ENCODE results near the gene CYP27A1.

The CYP27A1 gene

GRCh38 chr2:218773881-218774280 is 8.1 kb upstream of the CYP27A1 start:
- DNase-seq (ENCODE audit: low read depth in 2 of 2) = no peak

GRCh38 chr2:218776488-218776887 is 5.5 kb upstream of the CYP27A1 start:
- DNase-seq (ENCODE audit: low read depth in 2 of 2) = no peak

GRCh38 chr2:218777276-218777990 is 4.5 kb upstream of the CYP27A1 start:
- no peak for DNase-seq (ENCODE audit: low read depth in 2 of 2)

GRCh38 chr2:218780046-218780445 is 1.9 kb upstream of the CYP27A1 start:
- no peak for DNase-seq (ENCODE audit: low read depth in 2 of 2)

- DNase-seq (ENCODE audit: low read depth in 2 of 2) = no peak
Observed at GRCh38 chr2:218780851-218781690, 876 bp upstream of the CYP27A1 start.

- DNase-seq (ENCODE audit: low read depth in 2 of 2) = no peak
Observed at GRCh38 chr2:218782528-218782844, 539 bp downstream of the CYP27A1 start.

GRCh38 chr2:218783688-218784087 is 1.7 kb downstream of the CYP27A1 start:
- no peak for DNase-seq (ENCODE audit: low read depth in 2 of 2)

- DNase-seq (ENCODE audit: low read depth in 2 of 2) = no peak
Observed at GRCh38 chr2:218785103-218785502, 3.2 kb downstream of the CYP27A1 start.

GRCh38 chr2:218786133-218786532 is 4.2 kb downstream of the CYP27A1 start:
- no peak for DNase-seq (ENCODE audit: low read depth in 2 of 2)

GRCh38 chr2:218788529-218789255 is 6.7 kb downstream of the CYP27A1 start:
- no peak for DNase-seq (ENCODE audit: low read depth in 2 of 2)

- no peak for DNase-seq (ENCODE audit: low read depth in 2 of 2)
Observed at GRCh38 chr2:218792433-218792832, 10.5 kb downstream of the CYP27A1 start.

GRCh38 chr2:218796691-218797090 is 14.7 kb downstream of the CYP27A1 start:
- no peak for DNase-seq (ENCODE audit: low read depth in 2 of 2)

GRCh38 chr2:218798767-218799504 is 17.0 kb downstream of the CYP27A1 start:
- DNase-seq (ENCODE audit: low read depth in 2 of 2) = no peak

- no peak for DNase-seq (ENCODE audit: low read depth in 2 of 2)
Observed at GRCh38 chr2:218799990-218800389, 18.0 kb downstream of the CYP27A1 start.

- DNase-seq (ENCODE audit: low read depth in 2 of 2) = no peak
Observed at GRCh38 chr2:218802386-218802994, 20.5 kb downstream of the CYP27A1 start.

GRCh38 chr2:218804817-218805216 is 22.9 kb downstream of the CYP27A1 start:
- DNase-seq (ENCODE audit: low read depth in 2 of 2) = no peak

- no peak for DNase-seq (ENCODE audit: low read depth in 2 of 2)
Observed at GRCh38 chr2:218805627-218806026, 23.7 kb downstream of the CYP27A1 start.

GRCh38 chr2:218806346-218806978 is 24.5 kb downstream of the CYP27A1 start:
- DNase-seq (ENCODE audit: low read depth in 2 of 2) = no peak

- no peak for DNase-seq (ENCODE audit: low read depth in 2 of 2)
Observed at GRCh38 chr2:218807626-218808025, 25.7 kb downstream of the CYP27A1 start.

- DNase-seq (ENCODE audit: low read depth in 2 of 2) = no peak
Observed at GRCh38 chr2:218809515-218809914, 27.6 kb downstream of the CYP27A1 start.

- DNase-seq (ENCODE audit: low read depth in 2 of 2) = no peak
Observed at GRCh38 chr2:218810256-218810655, 28.3 kb downstream of the CYP27A1 start.
